MM.1S (cell line): ENCODE measurements around the gene DGCR8.

Experiments used
- EZH2 ChIP-seq: fragments of 300-600 bp; sonication (generic); optimal IDR thresholded peaks from 2 replicates; pipeline ENCODE3; 2017; ENCODE audit warnings: low read depth, mild to moderate bottlenecking, antibody characterized with exemption, low read length, mixed read lengths
- EZH2phosphoT487 ChIP-seq: fragments of 300-600 bp; sonication (generic); IDR thresholded peaks from 2 replicates; pipeline ENCODE4 v1.6.1; 2018; ENCODE audit warnings: antibody characterized with exemption, low read length
- TF ChIP-seq, protein P1 (sequence below): fragments of 300-600 bp; sonication (generic); IDR thresholded peaks from 2 replicates; pipeline ENCODE4 v1.5.1; 2016; ENCODE audit warnings: antibody characterized with exemption, low read length, mixed read lengths

DNA sequence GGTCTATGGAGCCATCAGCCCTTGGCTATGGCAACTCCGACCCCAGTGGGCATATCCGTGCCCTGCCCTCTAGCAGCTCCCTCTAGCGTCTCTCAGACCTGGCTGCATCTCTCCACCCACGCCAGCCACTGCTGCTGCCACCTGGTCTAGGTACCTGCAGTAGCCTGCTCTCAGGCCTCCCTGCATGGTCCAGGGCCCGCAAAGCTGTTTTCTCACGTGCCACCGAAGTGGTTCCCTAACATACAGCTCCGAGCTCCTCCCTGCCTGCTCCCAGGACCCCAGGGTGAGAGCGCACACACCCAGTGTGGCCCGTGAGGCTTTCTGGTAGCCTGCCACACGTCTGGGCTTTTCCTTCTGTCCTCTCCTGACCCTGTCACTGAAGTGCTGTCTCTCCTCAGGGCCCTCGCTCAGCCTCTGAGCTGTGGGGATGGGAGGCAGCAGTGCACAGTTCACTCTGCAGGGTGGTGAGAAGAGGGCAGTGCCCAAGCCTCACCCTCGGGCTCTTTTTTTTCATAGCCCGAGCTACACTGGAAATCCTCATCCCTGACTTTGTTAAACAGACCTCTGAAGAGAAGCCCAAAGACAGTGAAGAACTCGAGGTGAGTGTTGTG lies 14.3 kb downstream of the DGCR8 start:
- TF ChIP-seq, protein P1, sequence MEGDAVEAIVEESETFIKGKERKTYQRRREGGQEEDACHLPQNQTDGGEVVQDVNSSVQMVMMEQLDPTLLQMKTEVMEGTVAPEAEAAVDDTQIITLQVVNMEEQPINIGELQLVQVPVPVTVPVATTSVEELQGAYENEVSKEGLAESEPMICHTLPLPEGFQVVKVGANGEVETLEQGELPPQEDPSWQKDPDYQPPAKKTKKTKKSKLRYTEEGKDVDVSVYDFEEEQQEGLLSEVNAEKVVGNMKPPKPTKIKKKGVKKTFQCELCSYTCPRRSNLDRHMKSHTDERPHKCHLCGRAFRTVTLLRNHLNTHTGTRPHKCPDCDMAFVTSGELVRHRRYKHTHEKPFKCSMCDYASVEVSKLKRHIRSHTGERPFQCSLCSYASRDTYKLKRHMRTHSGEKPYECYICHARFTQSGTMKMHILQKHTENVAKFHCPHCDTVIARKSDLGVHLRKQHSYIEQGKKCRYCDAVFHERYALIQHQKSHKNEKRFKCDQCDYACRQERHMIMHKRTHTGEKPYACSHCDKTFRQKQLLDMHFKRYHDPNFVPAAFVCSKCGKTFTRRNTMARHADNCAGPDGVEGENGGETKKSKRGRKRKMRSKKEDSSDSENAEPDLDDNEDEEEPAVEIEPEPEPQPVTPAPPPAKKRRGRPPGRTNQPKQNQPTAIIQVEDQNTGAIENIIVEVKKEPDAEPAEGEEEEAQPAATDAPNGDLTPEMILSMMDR = no peak
- TF ChIP-seq EZH2 (no peak), EZH2phosphoT487 (no peak)
